ENCODE data around the gene PRRC2B.
"Not testable (repeated sequence)": the region's sequence is repeated elsewhere in the genome, so short reads cannot be mapped to it uniquely, and the experiment has no call there.

Gene PRRC2B

GRCh38 chr9:131393622-131394463 lies at the start of gene PRRC2B:
TSS of gene PRRC2B (plus strand) at chr9:131394086. CDS start at chr9:131430145, 36,059 bp downstream.
- peak; percentile 56 for DNase-seq

GRCh38 chr9:131344931-131345535 lies 48.9 kb upstream of the PRRC2B start:
- DNase-seq: not testable (repeated sequence)

- DNase-seq: no peak
These were observed 47.3 kb upstream of the PRRC2B start for GRCh38 chr9:131346559-131346958.

- peak; percentile 21 for DNase-seq
These were observed 46.4 kb upstream of the PRRC2B start for GRCh38 chr9:131347376-131348020.

GRCh38 chr9:131348631-131349521 lies 45.0 kb upstream of the PRRC2B start:
- no peak for DNase-seq

GRCh38 chr9:131349522-131349880 lies 44.4 kb upstream of the PRRC2B start:
- DNase-seq: no peak

- peak; percentile 74 for DNase-seq
These were observed 43.9 kb upstream of the PRRC2B start for GRCh38 chr9:131349881-131350563.

- DNase-seq: peak; percentile 93
These were observed 37.4 kb upstream of the PRRC2B start for GRCh38 chr9:131356479-131356878.

GRCh38 chr9:131358556-131358955 lies 35.3 kb upstream of the PRRC2B start:
- DNase-seq: no peak

GRCh38 chr9:131361202-131361833 lies 32.6 kb upstream of the PRRC2B start:
- DNase-seq: peak; percentile 61

- no peak for DNase-seq
These were observed 28.3 kb upstream of the PRRC2B start for GRCh38 chr9:131365546-131365945.

- no peak for DNase-seq
These were observed 27.0 kb upstream of the PRRC2B start for GRCh38 chr9:131366761-131367401.

GRCh38 chr9:131367450-131367849 lies 26.4 kb upstream of the PRRC2B start:
- no peak for DNase-seq

GRCh38 chr9:131370638-131371037 lies 23.2 kb upstream of the PRRC2B start:
- DNase-seq: no peak

GRCh38 chr9:131372599-131372973 lies 21.3 kb upstream of the PRRC2B start:
- DNase-seq: peak; percentile 48

- DNase-seq: not testable (repeated sequence)
These were observed 19.2 kb upstream of the PRRC2B start for GRCh38 chr9:131374638-131375037.

- DNase-seq: no peak
These were observed 14.8 kb upstream of the PRRC2B start for GRCh38 chr9:131379056-131379455.

- DNase-seq: no peak
These were observed 10.8 kb upstream of the PRRC2B start for GRCh38 chr9:131382850-131383729.

- DNase-seq: no peak
These were observed 8.6 kb upstream of the PRRC2B start for GRCh38 chr9:131385296-131385695.

- peak; percentile 23 for DNase-seq
These were observed 7.6 kb upstream of the PRRC2B start for GRCh38 chr9:131386281-131386680.

Data from MV-4-11 (cell line).